Sigmoid colon (tissue), 7 donors: Measurements from ENCODE around the gene PAX9. TPM values are rescaled to one million over a fixed set of nuclear protein-coding genes. Genes with fewer than 3 reads are reported as not detected.
A peak's percentile ranks its signal among the peaks of the same experiment; 100 is the strongest.

ENCODE experiments used
- DNase-seq: peaks from one replicate; pipeline ENCODE4 v3.0.0-alpha.2; 2019
- H3K27ac ChIP-seq, 4 donors: fragments of 200-600 bp; sonication (generic); one replicate each; pipeline ENCODE4 v1.5.1; 2016 to 2019; ENCODE audit warnings: mild to moderate bottlenecking in 1 of 4
- H3K27me3 ChIP-seq, 3 donors: fragments of 200-600 bp; sonication (generic); one replicate each; pipeline ENCODE4 v1.5.1; 2019; ENCODE audit warnings: mild to moderate bottlenecking in 1 of 3
- H3K36me3 ChIP-seq, 4 donors: fragments of 200-600 bp; sonication (generic); one replicate each; pipeline ENCODE4 v1.5.1; 2016 to 2019
- H3K4me1 ChIP-seq, 4 donors: fragments of 200-600 bp; sonication (generic); one replicate each; pipeline ENCODE4 v1.5.1; 2017 to 2019
- H3K4me3 ChIP-seq, 4 donors: fragments of 200-600 bp; sonication (generic); one replicate each; pipeline ENCODE4 v1.5.1; 2017 to 2019; ENCODE audit warnings: mild to moderate bottlenecking in 2 of 4, moderate library complexity in 1 of 4
- H3K9me3 ChIP-seq, 4 donors: fragments of 200-600 bp in 3 of 4; sonication (generic) in 3 of 4; one replicate each; pipeline versions ENCODE4 v1.5.1 to v1.6.1; 2013 to 2019
- CTCF ChIP-seq, 4 experiments: fragments of 450-650 bp in 3 of 4; fragments of 200-600 bp in 1 of 4; IDR thresholded peaks; one replicate each; pipeline ENCODE4 v1.5.1; 2016 to 2019; ENCODE audit warnings: antibody characterized with exemption in 4 of 4, mild to moderate bottlenecking in 3 of 4, moderate library complexity in 2 of 4
- EP300 ChIP-seq, 4 donors: sonication (generic); formaldehyde crosslinking; IDR thresholded peaks; one replicate each; pipeline ENCODE4 v1.6.1; 2017; ENCODE audit warnings: antibody characterized with exemption in 4 of 4
- POLR2A ChIP-seq, 2 donors: fragments of 450-650 bp; IDR thresholded peaks; one replicate each; pipeline ENCODE4 v1.6.1; 2016; ENCODE audit warnings: antibody characterized with exemption in 2 of 2, mild to moderate bottlenecking in 2 of 2, moderate library complexity in 2 of 2
- POLR2AphosphoS5 ChIP-seq, 4 donors: sonication (generic); formaldehyde crosslinking; IDR thresholded peaks; one replicate each; pipeline ENCODE4 v1.6.1; 2017; ENCODE audit warnings: antibody characterized with exemption in 4 of 4
- WGBS, 2 donors: extraction: QIAGEN DNeasy Blood & Tissue Kit; methylation state at CpG; one replicate each; pipeline ENCODE4 v1.1.7; 2013; 5-methylcytosine and 5-hydroxymethylcytosine counted together
- intact Hi-C: fragments of 100-400 bp; cut with DNase I; formaldehyde crosslinking; loops from one replicate; pipeline ENCODE4 v1.15.1; 2023
- polyA plus RNA-seq, 3 donors: library from polyadenylated mRNA; stranded (reverse); fragments of 200-250 nt; gene quantifications; one replicate each; pipeline ENCODE4 v1.2.3, GENCODE V29; 2013
- total RNA-seq, 4 donors: library from RNA; depleted of rRNA; stranded (reverse); fragments of >200 nt; gene quantifications; one replicate each; pipeline ENCODE4 v1.1.0, GENCODE V29; 2016
- donor health status: healthy with polysubstance abuse.
- donor health status: Bipolar disorder and iron deficiency.
- donor health status: healthy.

Gene PAX9
- total and polyA plus RNA-seq, 7 donors: under 0.01 to 1.2 (median 0.28) TPM; not detected in 2

- peak overlapping the region in 1 of 4 donors; percentile 42 for H3K4me3 ChIP-seq
- no peaks in the 10 kb centered on the region for H3K36me3 ChIP-seq
- H3K4me1 ChIP-seq: peaks cover 0 to 49% (median 43%) of the 10 kb centered on the region in 4 donors
- no peak for TF ChIP-seq CTCF (IDR thresholded peaks at IDR 0.05)
- no peak for TF ChIP-seq POLR2AphosphoS5 (IDR thresholded peaks at IDR 0.05)
- no peak for TF ChIP-seq EP300 (IDR thresholded peaks at IDR 0.05)
- no peak for TF ChIP-seq POLR2A (IDR thresholded peaks at IDR 0.05)
- DNase-seq: no peak
- no peak overlapping the region for H3K27ac ChIP-seq
- intact Hi-C loops: no loop called here
- peaks cover 68 to 100% (median 88%) of the 10 kb centered on the region in 3 donors for H3K27me3 ChIP-seq
- 11 to 17% methylated on average over 9 of the region's 9 CpGs for WGBS, 2 donors
- no peaks in the 10 kb centered on the region for H3K9me3 ChIP-seq
These were observed 2.9 kb downstream of the PAX9 start for GRCh38 chr14:36664322-36665193.

- intact Hi-C loops: no loop called here
- no peak for DNase-seq
- Histone ChIP-seq H3K9me3 (no peaks in the 10 kb centered on the region), H3K4me3 (no peak overlapping the region), H3K4me1 (peaks cover 0 to 47% (median 40%) of the 10 kb centered on the region in 4 donors), H3K27me3 (peaks cover 58 to 100% (median 75%) of the 10 kb centered on the region in 3 donors), H3K27ac (no peak overlapping the region), H3K36me3 (no peaks in the 10 kb centered on the region)
- no peak for TF ChIP-seq EP300 (IDR thresholded peaks at IDR 0.05)
- TF ChIP-seq POLR2AphosphoS5 (IDR thresholded peaks at IDR 0.05): no peak
- no peak for TF ChIP-seq POLR2A (IDR thresholded peaks at IDR 0.05)
- no peak for TF ChIP-seq CTCF (IDR thresholded peaks at IDR 0.05)
- WGBS, 2 donors: 33 to 74% methylated on average over 18 of the region's 18 CpGs
These were observed 4.3 kb downstream of the PAX9 start for GRCh38 chr14:36665887-36666415.

GRCh38 chr14:36666416-36667206, 5.0 kb downstream of the PAX9 start:
- intact Hi-C loops: no loop called here
- H3K4me1 ChIP-seq: peaks cover 0 to 40% (median 33%) of the 10 kb centered on the region in 4 donors
- H3K4me3 ChIP-seq: no peak overlapping the region
- TF ChIP-seq POLR2A (IDR thresholded peaks at IDR 0.05) (no peak), POLR2AphosphoS5 (IDR thresholded peaks at IDR 0.05) (no peak), CTCF (IDR thresholded peaks at IDR 0.05) (no peak), EP300 (IDR thresholded peaks at IDR 0.05) (no peak)
- H3K27ac ChIP-seq: no peak overlapping the region
- 10 to 36% methylated on average over 68 of the region's 68 CpGs for WGBS, 2 donors
- DNase-seq: no peak
- H3K27me3 ChIP-seq: peaks cover 51 to 100% (median 68%) of the 10 kb centered on the region in 3 donors
- no peaks in the 10 kb centered on the region for H3K9me3 ChIP-seq
- no peaks in the 10 kb centered on the region for H3K36me3 ChIP-seq

GRCh38 chr14:36667679-36668078, 6.0 kb downstream of the PAX9 start:
- Histone ChIP-seq H3K36me3 (no peaks in the 10 kb centered on the region), H3K4me1 (peaks cover 0 to 29% (median 23%) of the 10 kb centered on the region in 4 donors), H3K9me3 (no peaks in the 10 kb centered on the region), H3K27ac (no peak overlapping the region), H3K27me3 (peaks cover 40 to 99% (median 64%) of the 10 kb centered on the region in 3 donors), H3K4me3 (no peak overlapping the region)
- 32 to 62% methylated on average over 4 of the region's 4 CpGs for WGBS, 2 donors
- intact Hi-C loops: no loop called here
- TF ChIP-seq POLR2A (IDR thresholded peaks at IDR 0.05) (no peak), EP300 (IDR thresholded peaks at IDR 0.05) (no peak), POLR2AphosphoS5 (IDR thresholded peaks at IDR 0.05) (no peak), CTCF (IDR thresholded peaks at IDR 0.05) (no peak)
- no peak for DNase-seq
